HG02610 (cell line): ENCODE measurements around the gene ZNF385C.
"Not testable (repeated sequence)": the region's sequence is repeated elsewhere in the genome, so short reads cannot be mapped to it uniquely, and the experiment has no call there.

Source experiments
- ATAC-seq: cut with Tn5 transposase; IDR thresholded peaks from one replicate; pipeline ENCODE4 v1.9.1; 2021; ENCODE audit warnings: mild to moderate bottlenecking, moderate library complexity; ENCODE audit not compliant: unreplicated experiment

Gene ZNF385C

GRCh38 chr17:42023524-42024349 is 74.5 kb downstream of the ZNF385C start:
- ATAC-seq, result no peak

- ATAC-seq, result not testable (repeated sequence)
These were observed 77.4 kb downstream of the ZNF385C start for GRCh38 chr17:42020845-42021244.

DNA sequence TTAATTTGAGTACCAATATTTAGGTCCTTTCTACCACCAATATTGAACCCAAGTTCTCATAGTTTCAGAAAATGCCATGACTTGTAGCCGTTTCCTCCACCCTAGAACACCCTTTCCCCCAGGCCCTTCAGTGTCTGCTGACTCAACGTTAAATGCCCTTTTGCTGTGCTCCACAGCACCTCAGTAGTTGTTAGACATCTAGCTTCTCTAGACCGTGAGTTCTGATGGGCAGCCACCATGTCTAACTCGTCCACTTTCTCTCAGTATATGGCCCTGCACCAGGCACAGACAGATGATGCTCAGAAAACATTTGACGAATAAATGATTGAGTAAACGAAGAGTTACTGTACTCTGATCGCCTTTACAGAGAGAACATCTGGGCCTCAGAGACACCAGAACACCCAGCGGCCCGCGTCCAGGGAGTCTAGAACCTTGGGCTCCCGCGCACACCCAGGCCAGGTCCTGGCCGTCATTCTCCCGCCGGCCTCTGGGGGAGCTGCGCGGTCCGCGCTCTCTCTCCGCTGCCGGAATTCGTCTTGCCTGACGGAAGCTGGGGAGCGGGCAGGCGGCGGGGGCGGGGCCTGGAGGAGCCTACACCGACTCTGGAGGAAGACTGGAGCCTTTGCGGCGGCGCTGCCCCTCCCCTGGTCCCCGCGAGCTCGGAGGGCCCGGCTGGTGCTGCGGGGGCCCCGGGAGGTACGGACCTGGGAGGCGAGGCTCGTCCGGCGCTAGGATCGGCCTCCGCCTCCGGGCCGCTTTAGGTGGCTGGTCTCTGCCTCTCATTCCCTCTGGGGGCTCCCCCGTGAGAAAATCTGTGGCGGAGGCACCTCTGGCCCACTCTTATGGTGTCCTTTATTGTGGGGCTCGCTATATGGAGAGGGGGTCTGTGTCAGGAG is 78.5 kb downstream of the ZNF385C start, which contains the start of gene NKIRAS2:
Gene NKIRAS2 (plus strand): TSS at position 582 of the 896 bp plus-strand sequence. CDS start 1,488 bp downstream, outside the sequence.
- peak; percentile 71 for ATAC-seq

DNA sequence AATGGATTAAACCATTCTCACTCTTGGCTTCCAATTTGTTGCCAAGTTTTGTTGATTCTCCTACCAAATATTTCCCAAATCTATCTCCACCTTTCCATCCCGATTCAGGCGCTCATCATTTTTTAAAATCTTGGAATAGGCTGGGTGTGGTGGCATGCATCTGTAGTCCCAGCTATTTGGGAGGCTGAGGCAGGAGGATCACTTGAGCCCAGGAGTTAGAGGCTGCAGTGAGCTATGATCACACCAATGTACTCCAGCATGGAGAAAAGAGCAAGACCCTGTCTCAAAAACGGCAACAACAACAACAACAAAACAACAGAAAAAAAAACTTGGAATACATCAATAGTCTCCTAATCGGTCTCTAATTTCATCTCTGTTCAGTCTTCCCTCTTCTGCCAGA is 79.3 kb downstream of the ZNF385C start:
- no peak for ATAC-seq

GRCh38 chr17:42018339-42018738 is 79.9 kb downstream of the ZNF385C start:
- no peak for ATAC-seq

GRCh38 chr17:42017866-42018200 is 80.4 kb downstream of the ZNF385C start:
- ATAC-seq, result no peak

- ATAC-seq, result peak; percentile 79
These were observed 81.1 kb downstream of the ZNF385C start, which contains the start of gene DNAJC7 for GRCh38 chr17:42016941-42017865. Gene DNAJC7, minus strand, starts transcription at chr17:42017439. Its CDS starts 23 bp downstream, at chr17:42017416.

GRCh38 chr17:42016411-42016831 is 81.9 kb downstream of the ZNF385C start:
- ATAC-seq, result no peak

- not testable (repeated sequence) for ATAC-seq
These were observed 84.5 kb downstream of the ZNF385C start for GRCh38 chr17:42013740-42014139.

- not testable (repeated sequence) for ATAC-seq
These were observed 85.9 kb downstream of the ZNF385C start for GRCh38 chr17:42012363-42012762.

DNA sequence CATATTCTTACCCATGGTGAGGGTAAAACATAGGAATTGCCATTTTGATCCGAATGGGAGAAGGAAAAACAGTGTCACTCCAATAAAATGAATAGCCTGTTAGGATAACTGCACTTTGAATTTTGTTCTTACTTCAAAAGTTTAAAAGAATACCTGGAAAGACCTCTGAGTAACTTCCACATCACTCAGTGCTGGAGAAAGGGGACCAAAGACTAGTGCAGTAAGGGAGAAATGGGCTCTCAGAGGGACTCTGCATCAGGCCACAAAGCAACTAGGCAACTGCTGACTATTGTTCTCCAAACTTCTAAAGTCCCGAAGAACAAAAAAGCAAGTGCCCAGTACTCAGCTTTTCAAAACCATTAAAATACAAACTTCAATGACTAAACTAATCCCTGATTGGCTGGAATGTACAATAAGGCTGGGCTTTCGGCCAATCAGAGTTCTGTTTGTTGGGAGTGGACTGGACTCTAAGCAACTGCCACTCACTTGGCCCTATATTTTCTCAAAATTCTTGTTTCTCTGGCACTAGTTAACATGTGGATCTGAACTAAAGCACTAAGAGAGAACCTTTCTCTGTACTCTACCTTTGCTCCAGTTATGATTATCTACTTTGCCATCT is 87.3 kb downstream of the ZNF385C start:
- no peak for ATAC-seq

DNA sequence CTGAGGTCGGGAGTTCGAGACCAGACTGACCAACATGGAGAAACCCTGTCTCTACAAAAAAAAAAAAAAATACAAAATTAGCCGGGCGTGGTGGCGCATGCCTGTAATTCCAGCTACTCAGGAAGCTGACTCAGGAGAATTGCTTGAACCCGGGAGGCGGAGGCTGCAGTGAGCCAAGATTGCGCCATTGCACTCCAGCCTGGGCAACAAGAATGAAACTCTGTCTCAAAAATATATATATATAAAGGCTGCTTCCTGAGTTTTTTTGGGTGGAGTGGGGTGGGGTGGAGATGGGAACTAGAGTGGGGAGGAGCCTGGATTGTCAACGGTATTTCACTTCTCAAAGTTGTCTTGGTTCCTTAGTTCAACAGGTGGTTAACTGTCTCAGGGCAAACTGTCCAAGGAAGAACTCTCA is 88.0 kb downstream of the ZNF385C start:
- not testable (repeated sequence) for ATAC-seq

GRCh38 chr17:42009170-42009569 is 89.1 kb downstream of the ZNF385C start:
- no peak for ATAC-seq

DNA sequence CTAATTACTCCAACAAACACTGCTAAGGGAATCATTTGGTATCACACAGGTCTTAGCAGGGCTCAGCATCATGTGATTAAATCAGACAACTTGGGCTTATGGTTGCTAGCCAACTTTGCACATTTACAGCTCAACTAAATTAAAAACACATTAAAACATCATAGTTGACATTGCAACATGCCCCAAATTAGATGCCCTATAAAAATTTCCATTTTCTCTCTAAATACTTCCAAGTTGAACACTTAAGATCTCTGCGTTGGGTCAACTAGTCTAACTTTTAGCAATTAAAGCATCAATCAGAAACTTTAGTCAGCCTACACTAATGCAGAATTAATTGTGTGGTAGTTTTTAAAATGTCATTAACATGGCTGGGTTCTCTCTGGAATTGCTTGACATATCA is 93.1 kb downstream of the ZNF385C start:
- ATAC-seq, result no peak

DNA sequence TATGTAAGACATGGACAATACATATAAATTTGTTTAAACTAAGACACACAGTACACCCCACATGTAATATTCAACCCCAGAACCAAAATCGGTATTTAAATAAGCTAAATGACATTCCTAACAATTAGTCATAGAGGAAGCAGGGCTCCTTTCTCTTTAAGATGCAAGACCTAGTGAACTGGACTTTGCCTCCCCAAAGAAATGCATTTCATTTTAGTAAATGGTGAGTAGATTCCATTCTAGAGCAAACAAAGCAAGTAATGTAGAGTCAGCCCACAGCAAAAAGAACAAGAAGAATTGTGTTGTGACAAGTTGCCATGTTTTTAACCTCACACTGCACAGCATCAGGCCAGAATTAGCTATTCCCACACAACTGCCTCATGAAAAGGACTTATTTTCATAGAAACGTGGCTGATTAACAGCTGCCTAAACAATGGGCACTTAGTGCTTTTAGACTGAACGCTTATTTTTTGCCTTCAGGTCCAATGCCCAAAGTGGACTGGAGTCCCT is 95.4 kb downstream of the ZNF385C start:
- ATAC-seq, result no peak

GRCh38 chr17:42002175-42002791 is 96.0 kb downstream of the ZNF385C start:
- ATAC-seq, result no peak

GRCh38 chr17:42001729-42002128 is 96.5 kb downstream of the ZNF385C start:
- no peak for ATAC-seq

- ATAC-seq, result no peak
These were observed 97.7 kb downstream of the ZNF385C start for GRCh38 chr17:42000413-42001133.

DNA sequence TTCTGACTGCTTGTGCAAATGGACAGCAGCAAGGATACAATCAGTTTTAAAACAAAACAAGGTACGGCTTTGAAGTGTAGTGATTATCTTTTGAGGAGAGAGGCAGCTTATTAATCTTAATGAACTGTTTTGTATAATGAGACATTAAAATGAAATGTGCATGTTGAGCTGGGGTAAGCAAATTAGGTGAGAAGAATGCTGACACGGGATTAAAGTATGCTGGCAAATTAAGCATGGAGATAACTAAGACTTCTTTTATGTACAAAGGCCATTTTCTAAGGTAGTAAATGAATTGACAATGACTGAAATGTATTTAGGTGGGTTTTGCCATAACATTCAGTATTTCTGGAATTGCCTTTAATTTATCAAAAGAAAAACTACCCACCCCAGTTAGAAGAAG is 99.8 kb downstream of the ZNF385C start:
- no peak for ATAC-seq
